ENCODE results near the gene PLA2G4F. TPM values are rescaled to one million over a fixed set of nuclear protein-coding genes. Genes with fewer than 3 reads are reported as not detected.

The PLA2G4F gene
- total RNA-seq, 2 experiments from 2014 or later, result not detected

DNA sequence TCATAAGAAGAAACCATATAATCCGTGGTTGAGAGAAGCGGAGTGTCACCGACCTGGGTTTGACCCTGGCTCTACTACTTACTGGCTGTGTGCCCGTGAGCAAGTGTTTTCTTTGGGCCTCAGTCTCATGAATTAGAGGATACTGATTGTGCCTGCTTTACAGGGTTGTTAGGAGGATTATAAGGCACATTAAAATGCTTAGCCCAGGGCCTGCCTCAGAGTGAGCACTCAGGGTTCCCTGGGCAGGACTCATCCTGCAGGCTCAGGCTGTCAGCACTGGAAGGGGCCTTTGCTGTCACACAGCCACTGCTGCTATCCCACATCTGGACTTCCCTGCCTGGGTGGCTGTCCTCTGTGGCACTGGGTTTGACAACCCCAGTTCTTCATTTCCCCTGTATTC lies 4.7 kb downstream of the PLA2G4F start:
- CTCF ChIA-PET (ENCODE audit: unreplicated experiment), result no interaction called here
- no peaks in the 10 kb centered on the region for H3K36me3 ChIP-seq (ENCODE audit: insufficient read depth, low read length)
- intact Hi-C loops (cut with micrococcal nuclease; ENCODE audit: unreplicated experiment), result no loop called here
- H2AFZ ChIP-seq (ENCODE audit: low read length), result no peak overlapping the region
- BruUV-seq (replicated peaks), result no TSS peak
- no peaks in the 10 kb centered on the region for H3K79me2 ChIP-seq (ENCODE audit: insufficient read depth, low read depth, low read length)
- no peak for DNase-seq (ENCODE audit: low spot score)
- H3K27ac ChIP-seq (ENCODE audit: low read depth, low read length, poor library complexity, severe bottlenecking), result no peak overlapping the region
- H3K4me2 ChIP-seq (ENCODE audit: low read length), result no peak overlapping the region
- POLR2A ChIA-PET, result no interaction called here
- no peaks in the 10 kb centered on the region for H4K20me1 ChIP-seq (ENCODE audit: insufficient read depth, low read length)
- no peak overlapping the region for H3K4me3 ChIP-seq (ENCODE audit: low read depth, low read length, poor library complexity, severe bottlenecking)
- H3K9me3 ChIP-seq (ENCODE audit: low read length), result no peaks in the 10 kb centered on the region
- H3K9me2 ChIP-seq (ENCODE audit: insufficient read depth, low read length), result no peaks in the 10 kb centered on the region
- no peaks in the 10 kb centered on the region for H3K4me1 ChIP-seq (ENCODE audit: insufficient read depth, low read length, poor library complexity, severe bottlenecking)
- TF ChIP-seq CTCF (conservative IDR thresholded peaks at IDR 0.05; ENCODE audit: low read length) (no peak), EZH2phosphoT487 (IDR thresholded peaks at IDR 0.05; ENCODE audit: borderline replicate concordance, low read depth, low read length) (no peak)

DNA sequence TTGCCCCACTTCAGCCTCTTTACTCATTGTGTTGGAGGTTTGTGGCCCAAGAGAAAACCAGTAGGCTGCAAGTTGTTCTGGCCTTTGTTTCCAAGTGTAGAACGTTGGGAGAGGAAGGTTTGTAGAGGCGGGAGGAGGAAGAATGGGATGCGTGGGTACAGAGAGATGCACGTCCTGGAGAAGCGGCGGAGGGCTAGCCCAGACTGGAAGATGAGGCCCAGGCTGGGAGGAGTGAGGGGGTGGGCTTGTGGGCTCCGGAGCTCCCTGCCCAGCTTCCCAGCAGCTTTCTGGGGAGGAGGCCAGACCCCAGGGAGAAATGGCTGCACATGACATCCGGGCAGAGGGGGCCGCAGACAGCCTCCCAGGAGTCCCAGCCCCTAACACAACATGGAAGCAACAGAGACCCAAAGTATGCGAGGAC lies 5.3 kb downstream of the PLA2G4F start:
- no peaks in the 10 kb centered on the region for H3K9me3 ChIP-seq (ENCODE audit: low read length)
- no peaks in the 10 kb centered on the region for H3K9me2 ChIP-seq (ENCODE audit: insufficient read depth, low read length)
- H4K20me1 ChIP-seq (ENCODE audit: insufficient read depth, low read length), result no peaks in the 10 kb centered on the region
- intact Hi-C loops (cut with micrococcal nuclease; ENCODE audit: unreplicated experiment), result no loop called here
- H3K36me3 ChIP-seq (ENCODE audit: insufficient read depth, low read length), result no peaks in the 10 kb centered on the region
- DNase-seq (ENCODE audit: low spot score), result no peak
- ChIA-PET POLR2A (no interaction called here), CTCF (ENCODE audit: unreplicated experiment) (no interaction called here)
- no peak overlapping the region for H3K27ac ChIP-seq (ENCODE audit: low read depth, low read length, poor library complexity, severe bottlenecking)
- H3K4me1 ChIP-seq (ENCODE audit: insufficient read depth, low read length, poor library complexity, severe bottlenecking), result no peaks in the 10 kb centered on the region
- H3K4me2 ChIP-seq (ENCODE audit: low read length), result no peak overlapping the region
- no peak overlapping the region for H2AFZ ChIP-seq (ENCODE audit: low read length)
- BruUV-seq (replicated peaks), result no TSS peak
- no peak for TF ChIP-seq EZH2phosphoT487 (IDR thresholded peaks at IDR 0.05; ENCODE audit: borderline replicate concordance, low read depth, low read length)
- no peak for TF ChIP-seq CTCF (conservative IDR thresholded peaks at IDR 0.05; ENCODE audit: low read length)
- no peak overlapping the region for H3K4me3 ChIP-seq (ENCODE audit: low read depth, low read length, poor library complexity, severe bottlenecking)
- H3K79me2 ChIP-seq (ENCODE audit: insufficient read depth, low read depth, low read length), result no peaks in the 10 kb centered on the region

GRCh38 chr15:42150219-42150970 lies 6.0 kb downstream of the PLA2G4F start:
- Histone ChIP-seq H3K36me3 (ENCODE audit: insufficient read depth, low read length) (no peaks in the 10 kb centered on the region), H3K4me1 (ENCODE audit: insufficient read depth, low read length, poor library complexity, severe bottlenecking) (no peaks in the 10 kb centered on the region), H3K4me3 (ENCODE audit: low read depth, low read length, poor library complexity, severe bottlenecking) (no peak overlapping the region), H3K9me3 (ENCODE audit: low read length) (no peaks in the 10 kb centered on the region), H3K4me2 (ENCODE audit: low read length) (no peak overlapping the region), H3K9me2 (ENCODE audit: insufficient read depth, low read length) (no peaks in the 10 kb centered on the region), H3K79me2 (ENCODE audit: insufficient read depth, low read depth, low read length) (no peaks in the 10 kb centered on the region), H2AFZ (ENCODE audit: low read length) (no peak overlapping the region), H3K27ac (ENCODE audit: low read depth, low read length, poor library complexity, severe bottlenecking) (no peak overlapping the region), H4K20me1 (ENCODE audit: insufficient read depth, low read length) (no peaks in the 10 kb centered on the region)
- intact Hi-C loops (cut with micrococcal nuclease; ENCODE audit: unreplicated experiment), result no loop called here
- DNase-seq (ENCODE audit: low spot score), result no peak
- BruUV-seq (replicated peaks), result no TSS peak
- ChIA-PET CTCF (ENCODE audit: unreplicated experiment) (no interaction called here), POLR2A (no interaction called here)
- TF ChIP-seq EZH2phosphoT487 (IDR thresholded peaks at IDR 0.05; ENCODE audit: borderline replicate concordance, low read depth, low read length), result no peak

Measured in OCI-LY7 (cell line).